ENCODE data around the gene ACTRT3. TPM values are rescaled to one million over a fixed set of nuclear protein-coding genes. Genes with fewer than 3 reads are reported as not detected.
A peak's percentile ranks its signal among the peaks of the same experiment; 100 is the strongest.

ACTRT3 gene
- total RNA-seq = 1.6 TPM

DNA sequence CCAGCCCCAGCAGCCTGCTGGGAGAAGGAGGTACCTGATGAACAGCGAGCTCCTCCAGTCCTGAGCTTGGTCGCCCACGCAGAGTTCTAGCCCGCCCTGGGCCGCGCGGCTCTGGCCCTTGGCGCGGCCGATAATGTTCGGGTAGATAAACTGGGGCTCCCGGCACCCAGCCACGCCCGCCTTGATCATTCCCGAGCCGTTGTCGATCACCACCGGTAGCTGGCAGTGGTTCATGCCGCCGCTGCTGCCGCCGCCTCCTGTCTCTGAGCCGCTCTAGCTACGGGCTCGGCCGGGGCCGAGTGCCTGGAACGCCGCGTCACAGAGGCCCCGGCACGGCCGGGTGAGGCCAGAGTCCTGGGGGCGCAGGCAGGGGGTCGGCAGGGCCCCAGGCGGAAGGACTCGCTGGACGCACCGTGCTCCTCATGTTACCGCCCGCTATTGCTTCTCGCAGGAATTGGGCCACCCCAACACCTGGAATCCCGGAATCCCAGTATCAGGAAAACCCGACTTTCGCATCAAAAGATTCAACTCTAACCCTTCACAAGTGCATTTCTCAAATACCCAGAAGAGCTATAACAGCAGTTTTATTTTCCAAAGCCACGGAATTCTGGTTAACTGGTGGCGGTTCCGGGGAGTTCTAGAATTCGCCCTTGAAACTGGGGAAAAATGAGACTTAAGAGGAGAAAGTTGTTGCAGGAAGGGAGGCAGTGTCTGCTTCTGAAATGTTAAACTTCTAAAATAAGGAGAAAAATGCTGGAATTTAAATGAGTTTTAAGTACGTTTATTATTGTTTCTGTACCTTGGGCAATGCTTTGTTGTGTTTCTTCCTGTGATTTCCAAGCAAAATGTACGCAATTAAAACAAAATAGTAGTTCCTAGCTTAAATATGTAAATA lies at the start of gene ACTRT3:
TSS of gene ACTRT3 (minus strand) at position 275 of the 895 bp plus-strand sequence. CDS start at position 234, 41 bp downstream.
- ATAC-seq = peak; percentile 3

DNA sequence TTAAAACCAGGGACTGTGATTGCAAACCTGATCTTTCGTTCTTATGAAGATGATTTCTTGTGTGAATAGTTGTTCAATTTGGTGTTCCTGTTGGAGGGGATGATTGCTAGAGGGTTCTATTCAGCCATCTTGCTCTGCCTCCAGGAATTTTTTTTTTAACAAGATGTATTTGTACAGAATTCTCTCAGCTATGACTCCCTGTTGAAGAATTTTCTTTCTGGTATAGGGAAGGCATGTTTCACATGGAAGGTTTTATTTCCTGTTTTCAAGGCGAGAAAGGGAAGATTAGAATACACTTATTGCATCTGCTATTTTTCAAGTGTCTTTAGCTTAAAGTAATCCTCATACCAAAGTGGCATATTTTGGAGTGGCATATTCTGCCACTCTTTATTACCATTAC lies 49.0 kb upstream of the ACTRT3 start:
- no peak for ATAC-seq

DNA sequence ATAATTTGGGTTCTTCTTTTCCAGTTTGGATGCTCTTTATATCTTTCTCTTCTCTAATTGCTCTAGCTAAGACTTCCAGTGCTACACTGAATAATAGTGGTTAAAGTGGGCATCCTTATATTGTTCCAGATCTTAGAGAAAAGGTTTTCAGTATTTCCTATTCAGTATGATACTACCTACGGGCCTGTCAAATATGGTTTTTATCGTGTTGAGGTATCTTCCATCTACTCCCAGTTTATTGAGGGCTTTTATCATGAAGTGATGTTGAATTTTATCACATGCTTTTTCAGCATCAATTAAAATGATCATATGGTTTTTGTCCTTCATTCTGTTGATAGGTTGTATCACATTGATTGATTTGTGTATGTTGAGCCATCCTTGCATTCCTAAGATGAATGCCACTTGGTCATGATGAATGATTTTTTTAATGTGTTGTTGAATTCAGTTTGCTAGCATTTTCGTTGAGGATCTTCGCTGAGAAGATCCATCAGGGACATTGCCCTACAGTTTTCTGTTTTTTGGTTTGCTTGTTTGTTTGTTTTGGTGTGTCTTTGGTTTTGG lies 46.3 kb upstream of the ACTRT3 start:
- no peak for ATAC-seq

DNA sequence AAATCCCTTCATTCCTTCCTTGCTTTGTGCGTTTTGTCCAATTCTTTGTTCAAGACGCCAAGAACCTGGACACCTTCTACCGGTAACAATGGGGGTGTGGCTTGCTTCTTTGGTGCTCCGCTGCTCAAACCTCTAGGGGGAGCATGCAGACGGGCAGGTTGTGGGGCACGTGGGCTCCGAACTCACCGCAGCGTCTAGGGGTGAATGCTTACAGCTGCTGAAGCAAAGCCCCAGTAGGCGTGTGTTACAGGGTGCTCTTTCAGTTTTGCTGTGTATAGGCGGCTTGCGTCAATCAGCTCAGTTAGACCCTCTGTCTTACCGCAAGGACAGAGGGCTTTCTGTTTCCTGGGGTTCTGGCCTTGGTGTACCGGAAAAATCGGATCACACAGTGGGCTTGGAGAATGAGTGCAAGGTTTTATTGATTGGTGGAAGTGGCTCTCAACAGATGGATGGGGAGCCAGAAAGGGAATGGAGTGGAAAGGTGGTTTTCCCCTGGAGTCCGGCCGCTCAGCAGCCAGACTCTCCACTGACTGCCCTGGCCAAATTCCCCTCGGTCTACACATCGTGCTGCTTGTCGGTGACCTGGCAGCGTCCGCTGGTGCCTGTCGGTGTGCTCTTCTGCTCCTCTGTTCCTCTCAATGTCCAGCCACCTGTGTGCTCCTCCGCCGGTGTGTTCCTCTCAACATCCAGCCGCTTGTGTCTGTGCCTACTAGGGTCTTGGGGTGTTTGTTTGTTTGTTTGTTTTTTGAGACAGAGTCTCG lies 44.6 kb upstream of the ACTRT3 start:
- ATAC-seq = peak; percentile 77

DNA sequence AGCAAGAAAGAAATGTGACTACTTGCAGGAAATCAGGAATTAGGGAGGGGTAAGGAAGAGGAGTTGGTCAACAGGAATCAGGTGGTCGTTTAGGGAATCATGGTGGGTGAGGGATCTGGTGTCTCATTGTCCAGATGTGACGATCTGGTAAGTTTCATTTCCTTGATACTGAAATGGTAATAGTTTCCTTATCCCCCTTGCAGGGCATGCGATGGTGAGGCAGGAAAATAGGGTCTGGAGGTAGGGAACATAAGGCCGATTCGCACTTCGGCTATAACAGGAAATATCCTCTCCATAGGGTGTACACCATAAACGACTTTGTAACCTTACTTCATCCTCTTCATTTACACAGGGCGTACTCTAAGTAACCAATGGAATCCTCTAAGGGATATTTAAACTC lies 43.9 kb upstream of the ACTRT3 start:
- no peak for ATAC-seq

DNA sequence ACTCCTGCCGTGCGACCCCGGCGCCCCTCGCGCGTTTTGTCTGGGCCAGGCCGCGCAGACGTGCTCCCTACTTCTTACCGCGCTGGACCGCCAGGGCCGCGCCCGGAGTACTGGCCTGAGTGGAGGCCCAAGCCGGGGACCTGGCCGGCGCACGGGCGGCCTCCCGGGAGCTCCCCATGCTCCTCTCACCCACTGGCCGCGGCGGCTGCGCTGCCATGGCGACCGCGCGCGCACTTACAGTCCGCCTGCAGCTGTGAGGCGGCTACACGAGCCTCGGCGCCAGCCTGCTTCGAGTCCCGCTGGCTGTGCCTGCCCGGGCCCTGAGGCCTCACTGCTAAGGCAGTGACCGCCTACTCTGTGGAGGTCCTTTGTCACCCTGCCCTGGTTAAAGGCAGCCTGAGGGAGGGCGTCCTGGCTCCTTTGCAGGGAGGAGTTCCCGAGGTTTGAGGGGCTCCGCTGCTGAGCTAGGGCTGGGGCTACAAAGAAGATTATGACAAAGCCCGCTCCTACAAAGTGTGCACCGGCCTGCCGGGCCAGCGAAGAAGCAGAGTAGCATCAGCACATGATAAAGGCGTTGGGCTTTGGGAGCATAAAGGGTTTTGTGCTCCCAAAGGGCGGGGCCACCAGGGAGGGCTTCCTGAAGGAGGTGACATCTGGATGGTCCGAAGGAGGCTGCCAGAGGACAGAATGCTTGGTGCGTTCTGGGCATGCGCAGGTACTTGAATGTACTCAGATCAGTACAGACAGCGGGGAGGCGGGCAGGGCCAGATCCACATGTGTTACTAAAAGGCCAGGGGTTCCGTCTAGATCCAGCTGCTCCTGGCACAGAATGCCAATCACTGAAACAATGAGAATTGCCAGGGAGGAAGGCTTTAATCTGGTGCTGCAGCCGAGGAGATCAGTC lies 43.2 kb upstream of the ACTRT3 start, which contains the start of the genes LRRC34 and LRRIQ4:
TSS of gene LRRC34 (minus strand) at position 573 of the 904 bp plus-strand sequence. CDS start at position 217, 356 bp downstream.
TSS of gene LRRIQ4 (plus strand) at position 539 of the 904 bp plus-strand sequence. CDS start 9,052 bp downstream, outside the sequence.
- ATAC-seq = peak; percentile 83

DNA sequence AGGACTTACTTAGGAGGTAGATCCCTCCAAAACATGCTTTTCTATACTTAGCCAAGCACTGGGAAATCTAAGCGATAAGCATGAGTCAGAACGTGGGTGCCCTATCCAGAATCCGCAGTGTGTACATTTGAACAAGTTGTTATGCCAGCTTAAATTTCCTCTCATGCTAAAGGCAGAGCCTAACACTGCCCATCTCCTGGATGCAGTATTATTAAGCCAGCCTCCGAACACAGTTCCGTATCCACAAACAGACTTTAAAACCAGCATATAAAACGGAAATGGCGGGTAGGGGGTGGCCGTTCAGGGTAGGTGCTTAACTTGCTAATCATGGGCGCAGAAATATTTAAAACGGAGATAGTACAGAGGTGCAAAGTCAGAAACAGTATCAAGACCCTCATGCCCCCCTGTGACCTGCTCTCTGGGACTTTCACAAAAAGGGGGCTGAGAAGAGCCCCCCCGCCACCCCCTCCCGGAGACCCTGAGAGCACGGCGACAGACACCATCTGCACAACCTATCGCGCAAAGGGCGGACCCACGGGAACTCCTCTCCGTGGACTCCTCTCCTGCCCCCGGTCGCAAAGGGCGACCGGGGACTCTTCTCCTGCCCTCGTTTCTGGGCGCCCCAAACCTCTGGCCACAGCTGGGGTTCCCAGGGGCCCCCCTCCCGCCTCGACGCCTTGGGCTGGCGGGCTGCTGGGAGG lies 42.4 kb upstream of the ACTRT3 start:
- ATAC-seq = peak; percentile 33

DNA sequence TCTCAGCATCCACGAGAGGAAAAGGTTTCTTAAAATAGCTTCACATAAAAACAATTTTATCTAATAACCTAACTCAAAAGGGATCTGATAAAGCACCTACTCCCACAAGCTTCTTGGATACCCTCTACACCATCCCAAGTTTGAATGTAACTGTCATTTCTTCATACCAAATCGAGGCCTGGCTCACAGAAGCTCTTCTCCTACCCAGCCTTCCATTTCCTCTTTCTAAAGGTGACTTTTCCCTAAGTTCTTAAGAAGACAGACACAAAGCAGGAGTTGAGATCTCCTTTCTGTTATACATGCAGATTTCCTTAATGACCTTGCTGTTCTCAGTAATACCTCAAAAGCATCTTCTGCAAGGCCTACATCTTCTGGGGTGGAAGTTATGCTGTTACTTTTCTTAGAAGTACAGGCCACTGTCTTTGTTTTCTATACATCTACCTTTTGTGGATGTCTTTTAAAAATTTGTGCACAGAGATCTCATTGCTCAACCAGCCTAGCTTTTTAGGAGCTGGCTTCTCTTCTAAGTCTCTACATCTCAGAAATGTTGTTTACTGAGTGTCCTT lies 40.0 kb upstream of the ACTRT3 start:
- ATAC-seq = no peak

DNA sequence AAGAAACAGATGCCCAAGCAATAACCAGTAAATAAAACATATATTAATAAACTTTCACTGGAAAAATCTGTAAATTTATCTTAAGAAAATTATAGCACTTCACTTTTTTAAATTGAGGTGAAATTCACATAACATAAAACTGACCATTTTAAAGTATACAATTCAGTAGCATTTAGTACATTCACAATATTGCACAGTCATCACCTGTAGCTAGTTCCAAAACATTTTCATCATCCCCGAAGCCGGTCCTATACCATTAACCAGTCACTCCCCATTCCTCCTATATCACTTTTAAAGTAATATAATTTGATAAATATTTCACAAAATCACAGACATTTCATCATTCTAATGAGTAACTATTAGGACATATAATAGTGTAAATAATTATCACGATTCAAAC lies 35.3 kb upstream of the ACTRT3 start:
- no peak for ATAC-seq

DNA sequence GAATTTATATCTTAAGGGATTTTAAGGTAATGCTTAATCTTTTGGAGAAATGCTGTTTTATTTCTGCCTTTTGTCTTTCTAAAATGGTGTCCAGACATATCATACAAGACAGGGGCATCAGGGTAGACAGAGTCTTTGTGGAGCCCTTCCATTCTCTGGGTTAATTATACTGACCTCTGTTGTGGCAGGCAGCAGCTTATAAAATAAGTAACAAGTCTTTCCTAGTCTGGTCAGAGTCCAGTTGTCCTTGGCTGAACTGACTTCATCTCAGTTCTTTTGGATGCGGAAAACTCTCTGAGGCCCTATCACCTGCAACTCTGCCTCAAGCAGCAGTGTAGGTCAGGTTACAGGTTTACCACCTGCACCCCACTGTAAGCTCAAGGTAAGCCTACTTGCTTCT lies 23.0 kb upstream of the ACTRT3 start:
- no peak for ATAC-seq

DNA sequence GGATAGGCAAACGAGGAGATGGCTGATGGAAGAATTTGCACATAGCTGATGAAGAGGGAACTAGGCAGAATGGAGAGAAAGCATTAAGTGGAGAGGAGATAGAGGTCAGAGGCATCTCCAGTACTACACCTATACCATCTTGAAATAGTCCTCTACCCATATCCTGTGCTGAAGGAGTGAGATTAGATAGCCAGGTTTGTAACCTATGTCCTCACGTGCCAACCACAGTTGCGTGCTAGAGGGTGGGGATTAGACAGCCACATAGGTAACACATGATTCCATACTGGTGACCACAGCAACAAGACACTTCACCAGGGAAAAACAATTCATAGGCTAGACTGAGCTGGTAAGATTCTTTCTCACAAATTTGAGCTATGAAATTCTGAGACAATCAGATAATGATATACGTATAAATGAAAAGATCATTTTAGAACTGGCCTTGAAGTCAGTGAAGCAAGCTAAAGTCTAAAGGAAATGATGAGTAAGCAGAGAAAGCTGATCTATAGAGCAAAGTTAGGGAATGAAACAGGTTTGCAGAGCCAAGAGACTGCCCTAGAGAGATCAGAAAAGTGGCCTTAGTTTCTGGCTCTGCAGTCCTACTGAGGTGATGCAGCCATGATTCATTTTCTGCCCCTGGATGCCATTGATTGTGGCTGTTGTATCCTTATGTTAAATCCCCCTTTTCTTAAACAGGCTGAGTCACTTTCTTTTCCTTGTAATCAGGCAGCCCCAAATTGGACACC lies 21.5 kb upstream of the ACTRT3 start:
- no peak for ATAC-seq

DNA sequence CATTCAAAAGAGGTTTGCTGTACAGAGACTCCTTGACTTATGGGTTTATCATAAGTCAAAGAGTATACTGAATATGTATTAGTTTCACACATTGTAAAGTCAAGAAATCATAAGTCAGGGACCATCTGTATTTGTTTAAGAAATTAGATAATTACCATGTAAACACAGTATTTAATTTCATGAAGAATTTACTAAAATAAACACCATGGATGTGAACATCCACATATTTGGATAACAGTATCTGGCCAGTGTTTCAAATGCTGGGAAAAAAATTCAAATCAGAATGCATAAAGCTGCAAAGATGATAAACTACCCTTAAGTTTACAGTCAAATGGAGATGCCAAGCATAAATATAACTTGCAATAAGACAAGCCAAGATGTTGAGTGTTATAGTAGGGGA lies 20.9 kb upstream of the ACTRT3 start:
- no peak for ATAC-seq

DNA sequence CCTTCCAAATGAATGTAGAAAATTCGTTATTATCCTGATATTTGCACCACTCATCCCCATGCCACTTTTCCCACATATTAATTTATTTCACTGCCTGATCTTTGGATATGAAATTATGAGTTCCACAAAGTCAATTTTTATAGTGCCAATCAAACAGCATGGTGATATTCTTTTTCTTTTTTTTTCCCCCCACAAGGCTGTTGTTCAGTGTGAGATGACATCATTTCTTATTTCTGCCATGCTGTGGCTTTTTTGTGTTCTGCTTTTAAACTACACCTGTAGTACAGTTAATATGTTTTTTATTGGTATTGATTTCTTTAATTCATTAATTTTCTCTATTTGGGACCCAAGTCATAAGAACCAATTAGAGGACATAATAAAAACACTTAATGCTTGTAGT lies 18.4 kb upstream of the ACTRT3 start:
- no peak for ATAC-seq

DNA sequence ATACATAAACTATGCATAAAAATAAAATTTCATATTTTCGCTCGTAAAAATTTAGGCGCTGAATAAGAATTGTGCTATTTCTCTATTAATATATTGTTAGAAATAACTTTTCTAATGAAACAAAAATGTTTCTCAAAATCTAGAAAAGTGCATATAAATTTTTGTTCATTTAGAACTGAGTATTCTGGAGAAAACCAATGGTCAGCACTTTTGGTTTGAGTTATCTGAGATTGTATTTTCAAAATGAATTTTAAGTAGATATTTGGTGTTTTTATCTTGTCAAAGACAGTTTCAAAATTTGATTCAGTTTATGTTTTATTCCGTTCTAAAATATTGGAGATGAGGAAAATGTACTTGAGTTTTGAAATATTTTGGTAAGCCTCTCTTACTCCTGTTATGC lies 17.8 kb upstream of the ACTRT3 start:
- no peak for ATAC-seq

DNA sequence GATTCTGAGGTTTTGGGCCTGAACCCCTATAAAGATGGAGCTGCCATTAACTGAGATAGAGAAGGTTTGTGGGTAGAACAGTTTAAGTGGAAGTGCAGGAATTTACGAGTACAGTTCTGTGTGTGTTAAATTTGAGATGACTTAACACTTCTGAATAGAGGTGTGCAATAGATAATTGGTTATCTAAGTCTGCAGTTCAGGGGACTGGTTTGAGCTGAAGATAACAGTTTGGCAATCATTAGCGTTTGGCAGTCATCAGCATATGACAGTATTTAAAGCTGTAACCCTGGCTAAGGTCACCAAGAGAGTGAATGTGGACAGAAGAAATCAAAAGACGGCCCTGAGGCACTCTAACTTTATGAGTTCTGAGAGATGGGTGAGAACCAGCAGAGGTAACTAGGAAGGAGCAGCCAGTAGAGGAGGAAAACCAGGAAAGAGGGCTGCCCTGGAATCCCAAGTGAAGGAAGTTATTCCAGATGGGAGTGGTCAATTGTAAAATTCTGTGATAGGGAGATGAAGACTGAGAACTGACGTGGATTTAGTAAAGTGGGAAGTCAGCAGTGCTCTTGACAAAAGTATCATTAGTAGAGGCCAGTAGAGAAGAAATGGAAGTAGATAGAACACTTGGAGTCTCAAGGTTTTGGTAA lies 12.0 kb upstream of the ACTRT3 start:
- no peak for ATAC-seq

DNA sequence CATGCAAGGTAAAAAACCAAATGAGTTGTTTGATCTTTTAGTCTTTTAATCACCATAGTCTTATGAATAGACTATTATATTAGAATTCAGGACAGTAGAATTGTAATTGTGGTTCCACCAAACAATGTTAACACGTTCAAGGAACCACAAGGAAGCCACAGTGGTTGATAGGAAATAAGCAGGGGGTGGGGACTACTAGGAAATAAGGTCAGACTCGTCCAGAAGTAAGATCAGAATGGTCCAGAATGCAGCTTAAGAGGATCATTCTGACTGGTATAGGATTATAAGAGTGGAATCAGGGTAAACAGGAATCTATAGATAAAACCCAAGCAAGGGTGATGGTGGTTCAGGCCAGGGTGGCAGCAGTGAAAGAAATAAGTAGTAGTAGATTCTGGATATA lies 11.4 kb upstream of the ACTRT3 start:
- ATAC-seq = no peak

DNA sequence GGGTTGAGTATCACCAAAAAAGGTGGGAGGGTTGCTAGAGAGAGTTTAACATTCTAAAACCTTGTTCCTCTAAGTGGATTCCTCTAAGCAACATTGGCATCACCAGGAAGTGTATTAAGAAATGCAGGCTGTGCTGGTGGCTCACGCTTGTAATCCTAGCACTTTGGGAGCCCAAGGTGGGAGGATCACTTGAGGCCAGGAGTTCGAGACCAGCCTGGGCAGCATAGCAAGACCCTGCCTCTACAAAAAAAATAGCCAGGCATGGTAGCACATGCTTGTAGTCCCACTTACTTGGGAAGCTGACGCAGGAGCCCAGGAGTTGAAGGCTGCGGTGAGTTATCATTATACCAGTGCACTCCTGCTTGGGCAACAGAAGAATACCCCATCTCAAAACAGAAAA lies 8.5 kb upstream of the ACTRT3 start:
- no peak for ATAC-seq

DNA sequence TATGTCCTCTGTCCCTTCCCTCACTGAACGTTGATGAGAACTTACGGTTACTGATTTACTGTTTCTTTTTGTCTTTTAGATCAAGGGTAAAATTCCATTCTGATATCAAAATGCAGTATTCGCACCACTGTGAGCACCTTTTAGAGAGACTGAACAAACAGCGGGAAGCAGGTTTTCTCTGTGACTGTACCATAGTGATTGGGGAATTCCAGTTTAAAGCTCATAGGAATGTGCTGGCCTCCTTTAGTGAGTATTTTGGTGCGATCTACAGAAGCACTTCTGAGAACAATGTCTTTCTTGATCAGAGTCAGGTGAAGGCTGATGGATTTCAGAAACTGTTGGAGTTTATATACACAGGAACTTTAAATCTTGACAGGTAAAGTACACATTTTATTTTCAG lies 4.8 kb upstream of the ACTRT3 start:
- no peak for ATAC-seq

DNA sequence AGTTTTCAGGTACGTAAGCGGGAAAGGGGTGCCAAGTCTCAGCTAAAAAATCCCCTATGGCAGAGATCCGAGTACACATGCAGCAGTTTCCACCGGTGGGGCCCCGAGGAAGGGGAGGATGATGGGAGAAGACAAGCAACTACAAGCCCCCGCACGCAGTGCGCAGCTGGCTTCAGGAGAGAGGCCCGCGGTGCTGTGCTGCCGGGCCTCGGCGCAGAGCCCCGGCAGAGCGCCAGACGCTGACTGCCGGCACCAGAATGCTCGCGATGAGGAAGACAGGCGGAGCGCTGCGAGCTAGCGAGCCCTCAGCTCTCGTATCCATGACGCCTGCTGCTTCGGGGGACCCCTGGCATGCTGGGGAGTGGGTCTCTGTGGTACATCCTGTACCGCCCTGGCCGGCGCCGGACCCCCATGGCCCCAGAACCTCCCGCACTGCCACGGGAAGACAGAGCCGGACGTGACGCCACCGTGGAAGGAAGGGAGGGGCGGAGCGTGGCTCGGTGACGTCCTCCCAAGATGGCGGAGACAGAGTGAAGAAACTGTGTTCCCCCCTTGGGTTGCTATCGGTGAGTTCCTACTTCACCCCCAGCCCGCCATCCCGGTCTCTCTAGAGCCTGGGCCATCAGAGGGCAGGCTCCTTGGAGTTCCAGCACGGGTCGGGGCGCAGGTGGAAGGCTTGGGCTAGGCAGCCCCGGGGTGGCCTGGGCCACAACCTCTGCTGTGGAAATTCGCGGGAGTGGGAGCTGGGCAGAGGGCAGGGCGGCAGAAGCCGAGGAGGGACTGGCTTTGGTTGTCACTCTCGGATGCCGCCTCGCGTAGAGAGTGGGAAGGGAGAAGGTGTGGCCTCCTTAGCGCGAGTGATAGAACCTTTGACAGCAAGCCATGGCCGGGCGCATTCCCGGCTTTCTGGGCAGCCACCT lies 3.8 kb upstream of the ACTRT3 start, which contains the start of gene MYNN:
TSS of gene MYNN (plus strand) at position 500 of the 920 bp plus-strand sequence. CDS start 900 bp downstream, outside the sequence.
- peak; percentile 93 for ATAC-seq

All from esophagus mucosa (tissue), 1 donor.